Stimulated activated CD4-positive, alpha-beta T cell treated with anti-CD3 and anti-CD28 coated beads, Interleukin-2, amount 100 ng/mL, for 24 hours (primary cell): ENCODE measurements around the gene GON4L.
"Not testable (repeated sequence)": the region's sequence is repeated elsewhere in the genome, so short reads cannot be mapped to it uniquely, and the experiment has no call there.

Source experiments
- DNase-seq, 2 donors: peaks; one replicate each; pipeline ENCODE4 v3.0.0-alpha.2; 2020

Gene GON4L

DNA sequence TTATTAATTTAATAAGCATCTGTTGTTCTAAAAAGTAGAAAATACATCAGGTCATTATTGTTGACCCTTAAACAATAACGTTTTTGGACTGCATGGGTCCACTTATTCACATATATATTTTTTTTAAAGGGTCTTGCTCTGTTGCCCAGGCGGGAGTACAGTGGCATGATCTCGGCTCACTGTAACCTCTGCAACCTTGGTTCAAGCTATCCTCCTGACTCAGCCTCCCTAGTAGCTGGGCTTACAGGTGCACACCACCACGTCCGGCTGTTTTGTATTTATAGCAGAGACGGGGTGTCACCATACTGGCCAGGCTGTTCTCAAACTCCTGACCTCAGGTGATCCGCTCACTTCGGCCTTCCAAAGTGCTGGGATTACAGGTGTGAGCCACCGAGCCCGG is 115.1 kb downstream of the GON4L start:
- no peak for DNase-seq

DNA sequence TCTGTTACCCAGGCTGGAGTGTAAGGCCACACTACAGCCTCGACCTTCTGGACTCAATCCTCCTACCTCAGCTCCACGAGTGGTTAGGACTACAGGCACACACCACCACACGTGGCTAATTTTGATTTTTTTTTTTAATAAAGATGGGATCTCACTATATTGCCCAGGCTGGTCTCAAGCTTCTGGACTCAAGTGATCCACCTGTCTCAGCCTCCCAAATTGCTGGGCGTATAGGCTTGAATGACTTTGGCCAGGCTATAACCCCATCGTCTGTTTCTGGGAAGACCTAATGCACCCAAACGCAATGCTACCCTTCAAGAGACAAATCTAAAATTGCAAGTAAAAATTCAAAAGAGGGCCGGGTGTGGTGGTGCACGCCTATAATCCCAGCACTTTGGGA is 116.0 kb downstream of the GON4L start:
- no peak for DNase-seq

DNA sequence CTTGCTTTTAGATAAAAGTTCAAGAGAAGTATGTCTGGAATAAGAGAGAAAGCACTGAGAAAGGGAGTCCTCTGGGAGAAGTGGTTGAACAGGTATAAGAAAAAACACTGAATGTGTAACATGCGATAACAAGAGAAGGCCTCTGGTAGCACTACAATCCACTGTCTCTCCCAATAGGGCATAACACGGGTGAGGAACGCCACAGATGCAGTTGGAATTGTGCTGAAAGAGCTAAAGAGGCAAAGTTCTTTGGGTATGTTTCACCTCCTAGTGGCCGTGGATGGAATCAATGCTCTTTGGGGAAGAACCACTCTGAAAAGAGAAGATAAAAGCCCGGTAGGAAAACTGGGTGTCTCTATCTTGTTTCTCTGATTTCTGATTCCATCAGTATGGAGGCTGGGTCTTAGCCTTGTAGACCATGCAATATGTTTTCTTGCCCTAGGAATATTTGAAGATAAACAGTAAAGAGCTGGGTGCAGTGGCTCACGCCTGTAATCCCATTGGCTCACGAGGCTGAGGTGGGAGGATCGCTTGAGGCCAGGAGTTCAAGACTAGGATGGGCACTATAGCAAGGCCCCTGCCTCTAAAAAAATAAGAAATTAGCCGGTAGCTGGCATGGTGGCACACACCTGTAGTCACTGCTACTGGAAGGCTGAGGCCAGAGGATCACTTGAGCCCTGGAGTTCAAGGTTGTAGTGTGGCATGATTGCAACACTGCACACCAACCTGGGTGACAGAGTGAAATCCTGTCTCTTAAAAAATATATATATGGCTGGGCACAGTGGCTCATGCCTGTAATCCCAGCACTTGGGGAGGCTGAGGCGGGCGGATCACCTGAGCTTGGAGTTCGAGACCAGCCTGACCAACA is 127.7 kb downstream of the GON4L start:
- peak in 1 of 2 donors; percentile 40 for DNase-seq

DNA sequence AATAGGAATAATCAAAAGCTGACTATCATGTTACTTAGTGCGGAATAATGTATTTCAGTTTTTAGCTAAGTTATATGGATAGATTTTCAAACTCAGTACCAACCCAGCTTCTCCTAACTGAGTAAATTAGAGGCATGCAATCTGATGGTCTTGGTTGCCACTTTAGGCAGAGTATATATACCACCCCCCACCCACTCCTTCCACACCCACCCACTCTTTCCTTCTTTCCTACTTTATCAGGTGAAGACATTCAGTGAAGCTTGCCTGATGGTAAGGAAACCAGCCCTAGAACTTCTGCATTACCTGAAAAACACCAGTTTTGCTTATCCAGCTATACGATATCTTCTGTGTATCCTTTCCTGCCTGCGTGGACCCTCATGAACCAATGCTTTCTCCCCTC is 131.9 kb downstream of the GON4L start:
- no peak for DNase-seq

DNA sequence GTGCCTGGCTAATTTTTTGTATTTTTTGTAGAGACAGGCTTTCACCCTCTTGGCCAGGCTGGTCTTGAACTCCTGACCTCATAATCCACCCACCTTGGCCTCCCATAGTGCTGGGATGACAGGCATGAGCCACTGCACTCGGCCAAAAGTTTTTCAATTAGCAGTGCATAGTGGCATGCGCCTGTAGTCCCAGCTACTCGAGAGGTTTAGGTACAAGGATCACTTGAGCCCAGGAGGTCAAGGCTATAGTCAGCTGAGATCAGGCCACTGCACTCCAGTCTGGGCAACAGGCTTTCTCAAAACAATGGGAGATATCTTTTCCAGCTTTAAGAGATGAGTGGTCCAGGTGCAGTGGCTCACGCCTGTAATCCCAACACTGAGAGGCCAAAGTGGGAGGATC is 137.3 kb downstream of the GON4L start:
- no peak for DNase-seq

DNA sequence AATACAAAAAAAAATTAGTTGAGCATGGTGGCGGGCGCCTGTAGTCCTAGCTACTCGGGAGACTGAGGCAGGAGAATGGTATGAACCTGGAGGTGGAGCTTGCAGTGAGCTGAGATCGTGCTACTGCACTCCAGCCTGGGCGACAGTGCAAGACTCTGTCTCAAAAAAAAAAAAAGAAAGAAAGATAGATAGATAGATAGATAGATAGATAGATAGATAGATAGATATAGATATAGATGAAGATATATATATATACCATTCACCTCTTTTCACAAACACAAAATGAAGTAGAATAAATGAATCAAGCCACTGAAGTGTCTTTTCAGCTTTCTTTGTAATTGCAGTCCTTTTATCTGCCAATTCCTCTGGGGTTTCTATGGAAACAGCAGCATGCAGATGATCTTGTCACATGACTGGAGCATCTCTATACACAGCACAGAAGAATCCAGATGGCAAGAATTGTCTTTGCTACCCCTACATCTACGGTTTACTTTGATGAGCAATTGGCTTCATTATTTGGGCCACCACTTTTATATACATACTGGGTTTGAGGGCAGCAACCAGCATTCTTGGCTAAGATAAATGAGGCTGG is 138.4 kb downstream of the GON4L start:
- DNase-seq = not testable (repeated sequence)

DNA sequence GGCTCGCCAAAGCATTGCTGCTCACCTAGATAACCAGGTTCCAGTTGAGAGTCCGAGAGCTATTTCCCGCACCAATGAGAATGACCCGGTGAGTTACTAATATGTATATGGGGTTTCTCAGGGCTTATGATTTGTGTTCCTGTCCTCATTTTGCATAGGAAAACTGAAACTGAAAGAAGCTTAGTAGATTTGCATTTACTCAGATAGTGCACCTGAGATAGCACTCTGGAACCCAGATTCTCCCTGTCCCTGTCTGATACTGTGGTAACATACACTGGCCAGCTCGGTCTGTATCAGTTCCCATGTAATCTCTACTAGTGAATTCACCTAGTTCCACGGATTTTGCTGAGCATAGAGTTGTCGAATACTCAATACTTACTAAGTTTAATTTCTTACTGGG is 140.0 kb downstream of the GON4L start:
- no peak for DNase-seq

DNA sequence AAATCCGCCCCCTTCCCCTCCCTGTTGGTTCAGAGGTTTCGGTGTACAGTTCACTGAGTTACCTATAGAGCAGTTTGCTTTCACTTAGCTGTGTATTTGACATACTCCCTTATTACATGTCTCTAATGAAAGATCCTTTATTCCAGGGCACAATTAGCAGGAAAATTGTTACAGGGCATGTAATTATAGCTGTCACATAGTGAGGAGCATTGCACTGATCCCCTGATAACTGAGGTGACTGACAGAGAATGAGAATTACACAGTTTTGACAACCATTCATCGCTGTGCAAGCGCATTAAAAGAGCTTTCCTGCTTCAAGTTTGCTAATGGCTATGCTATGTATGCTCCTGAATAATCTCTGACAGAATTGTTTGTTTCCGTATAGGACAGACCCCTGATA is 141.2 kb downstream of the GON4L start:
- DNase-seq = no peak

DNA sequence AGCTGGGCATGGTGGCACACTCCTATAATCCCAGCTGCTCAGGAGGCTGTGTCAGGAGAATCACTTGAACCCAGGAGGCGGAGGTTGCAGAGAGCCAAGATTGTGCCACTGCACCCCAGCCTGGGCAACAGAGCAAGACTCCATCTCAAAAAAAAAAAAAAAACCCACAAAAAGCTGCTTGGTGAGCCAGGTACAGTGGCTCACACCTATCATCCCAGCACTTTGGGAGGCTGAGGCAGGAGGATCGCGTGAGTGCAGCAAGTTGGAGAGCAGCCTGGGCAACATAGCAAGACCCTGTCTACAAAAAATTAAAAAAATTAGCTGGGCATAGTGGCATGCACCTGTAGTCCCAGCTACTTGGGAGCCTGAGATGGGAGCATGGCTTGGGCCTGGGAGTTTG is 142.0 kb downstream of the GON4L start:
- DNase-seq = not testable (repeated sequence)

DNA sequence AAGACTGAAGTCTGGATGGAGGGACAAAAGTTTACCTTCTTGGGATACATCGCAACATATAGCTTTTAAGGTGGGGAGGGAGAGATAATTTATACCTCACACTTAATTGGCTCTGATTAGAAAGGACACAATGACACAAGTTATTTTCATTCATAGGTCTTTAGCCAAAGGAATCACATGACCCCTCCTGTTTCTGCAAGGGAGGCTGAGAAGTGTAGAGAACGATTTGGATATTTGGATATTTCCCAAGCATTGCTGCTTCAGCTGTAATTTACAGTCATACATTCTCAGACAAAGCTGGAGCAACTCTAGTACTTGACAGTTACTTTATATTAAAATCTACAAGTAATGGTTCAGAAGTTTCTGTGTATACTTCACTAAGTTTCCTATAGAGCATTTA is 143.9 kb downstream of the GON4L start:
- DNase-seq = no peak

DNA sequence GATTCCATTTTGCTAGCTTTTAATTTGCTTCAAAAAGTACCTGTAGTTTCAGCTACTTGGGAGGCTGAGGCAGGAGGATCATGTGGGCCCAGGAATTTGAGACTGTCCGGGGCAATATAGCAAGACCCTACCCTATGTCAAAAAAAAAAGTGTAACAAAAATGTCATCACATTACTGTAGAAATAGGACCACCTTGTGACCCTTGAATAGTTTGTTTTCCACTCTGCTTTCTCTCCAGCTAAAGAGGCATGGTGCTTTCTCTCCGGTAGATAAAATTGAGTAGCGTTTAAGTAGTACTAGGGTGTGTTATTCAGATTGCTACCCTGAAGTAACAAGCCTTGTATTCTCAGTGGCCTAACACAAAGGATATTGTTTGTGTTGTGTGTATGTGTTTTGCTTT is 144.4 kb downstream of the GON4L start:
- not testable (repeated sequence) for DNase-seq

DNA sequence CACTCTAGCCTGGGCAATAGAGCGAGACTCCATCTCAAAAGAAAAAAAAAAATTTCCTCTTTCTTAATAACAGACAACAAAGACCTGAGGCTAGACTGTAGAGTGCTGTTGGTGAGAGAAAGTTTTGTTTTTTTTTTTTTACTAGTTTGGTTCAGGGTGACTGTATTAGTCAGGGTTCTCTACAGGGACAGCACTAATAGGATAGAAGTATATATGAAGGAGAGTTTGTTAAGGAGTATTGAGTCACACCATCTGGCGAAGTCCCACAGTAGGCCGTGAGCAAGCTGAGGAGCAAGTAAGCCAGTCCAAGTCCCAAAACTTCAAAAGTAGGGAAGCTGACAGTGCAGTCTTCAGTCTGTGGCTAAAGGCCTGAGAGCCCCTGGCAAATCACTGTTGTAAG is 145.6 kb downstream of the GON4L start:
- DNase-seq = not testable (repeated sequence)

DNA sequence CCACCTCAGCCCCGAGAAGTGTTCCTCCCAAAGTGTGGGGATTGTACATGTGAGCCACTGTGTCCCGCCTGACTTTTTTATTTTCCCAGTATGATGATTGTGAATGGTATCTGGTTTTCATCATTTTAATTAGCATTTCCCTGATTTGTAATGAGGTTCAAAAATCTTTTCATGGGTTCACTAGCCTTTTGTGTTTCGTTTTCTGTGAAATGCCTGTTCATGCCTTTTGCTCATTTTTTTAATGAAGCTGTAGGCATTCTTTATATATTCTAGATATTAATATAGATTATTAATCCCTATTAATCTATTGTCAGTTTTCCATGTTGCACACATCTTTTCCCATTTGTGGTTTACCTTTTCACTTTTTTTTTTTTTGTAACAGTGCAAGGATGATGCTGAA is 147.6 kb downstream of the GON4L start:
- DNase-seq = no peak

DNA sequence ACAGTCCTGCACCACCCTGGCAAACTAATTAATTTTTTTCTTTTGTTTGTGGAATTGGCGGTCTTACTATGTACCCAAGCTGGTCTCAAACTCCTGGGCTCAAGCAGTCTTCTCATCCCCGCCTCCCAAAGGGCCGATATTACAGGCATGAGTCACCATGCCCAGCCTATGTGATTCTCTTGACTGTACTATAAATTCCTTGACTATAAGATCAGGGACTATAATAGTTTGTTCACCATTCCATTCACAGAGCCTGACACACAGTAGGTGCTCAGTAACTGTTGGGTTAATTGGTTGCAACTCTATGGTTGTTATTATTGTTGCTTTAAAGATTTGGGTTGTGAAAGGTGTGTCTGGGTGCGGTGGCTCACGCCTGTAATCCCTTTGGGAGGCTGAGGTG is 150.9 kb downstream of the GON4L start:
- no peak for DNase-seq

DNA sequence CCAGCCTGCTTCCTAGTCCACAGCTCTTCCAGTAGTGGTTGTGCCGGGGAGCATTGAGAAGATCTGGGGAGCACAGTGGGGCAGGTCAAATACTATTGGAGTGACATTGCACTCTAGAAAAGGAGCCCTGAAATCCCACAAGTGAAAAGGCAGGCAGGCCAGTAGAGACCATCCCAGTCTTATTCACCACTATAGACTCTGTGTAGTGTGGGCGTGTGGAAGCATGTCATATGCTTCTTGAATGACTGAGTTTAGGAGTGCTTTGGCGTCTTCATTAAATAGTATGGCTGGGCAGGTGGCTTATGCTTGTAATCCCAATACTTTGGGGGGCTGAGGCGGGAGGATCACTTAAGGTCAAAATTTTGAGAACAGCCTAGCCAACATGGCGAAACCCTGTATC is 152.6 kb downstream of the GON4L start:
- DNase-seq = not testable (repeated sequence)

DNA sequence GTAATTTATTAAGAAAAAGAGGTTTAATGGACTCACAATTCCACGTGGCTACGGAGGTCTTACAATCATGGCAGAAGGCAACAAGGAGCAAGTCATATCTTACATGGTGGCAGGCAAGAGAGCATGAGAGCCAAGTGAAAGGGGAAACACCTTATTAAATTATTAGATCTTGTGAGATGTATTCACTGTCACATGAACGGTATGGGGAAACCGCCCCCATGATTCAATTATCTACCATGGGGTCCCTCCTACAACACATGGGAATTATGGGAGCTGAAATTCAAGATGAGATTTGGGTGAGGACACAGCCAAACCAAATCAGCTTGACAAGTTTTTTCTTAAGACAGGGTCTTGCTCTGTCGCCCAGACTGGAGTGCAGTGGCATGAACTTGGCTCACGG is 153.8 kb downstream of the GON4L start:
- no peak for DNase-seq

DNA sequence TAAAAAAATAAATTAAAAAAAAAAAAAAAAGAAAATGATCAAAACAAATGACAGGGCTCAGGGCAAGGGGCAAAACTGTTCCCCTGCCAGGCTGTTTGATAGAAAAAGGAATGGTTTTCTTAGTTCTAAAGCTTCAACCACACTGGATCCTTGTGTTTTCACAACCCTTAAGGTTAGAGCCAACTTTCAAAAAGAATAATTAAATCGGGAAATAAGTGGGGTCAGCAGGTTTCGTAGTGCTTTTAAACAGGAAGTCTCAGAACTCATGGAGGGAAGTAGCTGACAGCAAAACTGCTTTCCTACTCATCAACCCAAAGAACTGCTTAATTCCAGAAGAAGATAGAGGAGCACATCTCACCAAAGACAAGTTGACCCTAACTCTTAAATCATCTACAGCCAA is 155.3 kb downstream of the GON4L start:
- DNase-seq = not testable (repeated sequence)
